CD8-positive, alpha-beta memory T cell (primary cell): ENCODE data around the gene COL1A1. TPM values are rescaled to one million over a fixed set of nuclear protein-coding genes. Genes with fewer than 3 reads are reported as not detected.

Experiments
- CTCF ChIA-PET: fragments of 350-600 bp; sonication (Branson Sonifier 250); formaldehyde crosslinking; loops from one replicate; lab custom pipeline; 2021; ENCODE audit warnings: antibody characterized with exemption; lab: Charles Lee
- POLR2A ChIA-PET: fragments of 350-600 bp; sonication (Branson Sonifier 250); formaldehyde crosslinking; loops from one replicate; lab custom pipeline; 2021; ENCODE audit warnings: antibody characterized with exemption; lab: Charles Lee
- DNase-seq, 5 donors: peaks; one replicate each; pipeline versions ENCODE4 v3.0.0 to v3.0.0-alpha.2; 2020 to 2022; ENCODE audit warnings: mixed read lengths in 1 of 5
- H3K27ac ChIP-seq: one replicate; pipeline ENCODE4 v1.7.0; 2013; ENCODE audit warnings: low read depth, mild to moderate bottlenecking, low read length, moderate library complexity
- H3K27me3 ChIP-seq: 2 replicates; pipeline ENCODE4 v1.7.0; 2013; ENCODE audit warnings: low read length, mild to moderate bottlenecking; ENCODE audit not compliant: insufficient read depth, poor library complexity, severe bottlenecking
- H3K36me3 ChIP-seq: 2 replicates; pipeline ENCODE4 v1.7.0; 2013; ENCODE audit warnings: mild to moderate bottlenecking, low read length, moderate library complexity; ENCODE audit not compliant: insufficient read depth
- H3K4me1 ChIP-seq: 2 replicates; pipeline ENCODE4 v1.7.0; 2013; ENCODE audit warnings: mild to moderate bottlenecking, low read length, moderate library complexity; ENCODE audit not compliant: insufficient read depth
- H3K4me3 ChIP-seq: 2 replicates; pipeline ENCODE4 v1.7.0; 2013; ENCODE audit warnings: mild to moderate bottlenecking, low read length
- H3K9me3 ChIP-seq: 2 replicates; pipeline ENCODE4 v1.7.0; 2013; ENCODE audit warnings: mild to moderate bottlenecking, low read length
- H3K27ac Mint-ChIP-seq, 8 donors: one replicate each; pipeline ENCODE4 v1.8.0; 2020 to 2021; ENCODE audit warnings: mixed read lengths in 8 of 8, mild to moderate bottlenecking in 6 of 8, inconsistent platforms in 3 of 8, moderate library complexity in 3 of 8
- H3K27me3 Mint-ChIP-seq, 2 donors: one replicate each; pipeline ENCODE4 v1.8.0; 2020 to 2021; ENCODE audit warnings: mixed read lengths in 2 of 2, mild to moderate bottlenecking in 1 of 2, moderate library complexity in 1 of 2
- H3K36me3 Mint-ChIP-seq, 3 donors: one replicate each; pipeline ENCODE4 v1.8.0; 2020 to 2021; ENCODE audit warnings: mixed read lengths in 3 of 3, inconsistent platforms in 1 of 3, mild to moderate bottlenecking in 1 of 3
- H3K4me1 Mint-ChIP-seq, 3 donors: one replicate each; pipeline ENCODE4 v1.8.0; 2020 to 2021; ENCODE audit warnings: mixed read lengths in 3 of 3, inconsistent platforms in 1 of 3, mild to moderate bottlenecking in 1 of 3
- H3K4me3 Mint-ChIP-seq, 7 donors: one replicate each; pipeline ENCODE4 v1.8.0; 2020 to 2021; ENCODE audit warnings: mixed read lengths in 7 of 7, mild to moderate bottlenecking in 6 of 7, moderate library complexity in 4 of 7, inconsistent platforms in 2 of 7
- H3K9me3 Mint-ChIP-seq, 5 donors: one replicate each; pipeline ENCODE4 v1.8.0; 2020 to 2022; ENCODE audit warnings: mixed read lengths in 5 of 5, mild to moderate bottlenecking in 3 of 5, moderate library complexity in 2 of 5, inconsistent platforms in 1 of 5
- polyA plus RNA-seq: library from polyadenylated mRNA; unstranded; fragments of 300-500 nt; fragmentation: Illumina TruSeq; gene quantifications from one replicate; pipeline ENCODE4 v1.2.3, GENCODE V29; 2021
- total RNA-seq, 2 experiments: library from RNA; stranded (reverse); gene quantifications; one replicate each; pipeline ENCODE4 v1.2.3, GENCODE V29; 2021

COL1A1 gene
- total and polyA plus RNA-seq, 3 experiments from 2014 or later, result 0.39 to 0.42 TPM; not detected in 1

DNA sequence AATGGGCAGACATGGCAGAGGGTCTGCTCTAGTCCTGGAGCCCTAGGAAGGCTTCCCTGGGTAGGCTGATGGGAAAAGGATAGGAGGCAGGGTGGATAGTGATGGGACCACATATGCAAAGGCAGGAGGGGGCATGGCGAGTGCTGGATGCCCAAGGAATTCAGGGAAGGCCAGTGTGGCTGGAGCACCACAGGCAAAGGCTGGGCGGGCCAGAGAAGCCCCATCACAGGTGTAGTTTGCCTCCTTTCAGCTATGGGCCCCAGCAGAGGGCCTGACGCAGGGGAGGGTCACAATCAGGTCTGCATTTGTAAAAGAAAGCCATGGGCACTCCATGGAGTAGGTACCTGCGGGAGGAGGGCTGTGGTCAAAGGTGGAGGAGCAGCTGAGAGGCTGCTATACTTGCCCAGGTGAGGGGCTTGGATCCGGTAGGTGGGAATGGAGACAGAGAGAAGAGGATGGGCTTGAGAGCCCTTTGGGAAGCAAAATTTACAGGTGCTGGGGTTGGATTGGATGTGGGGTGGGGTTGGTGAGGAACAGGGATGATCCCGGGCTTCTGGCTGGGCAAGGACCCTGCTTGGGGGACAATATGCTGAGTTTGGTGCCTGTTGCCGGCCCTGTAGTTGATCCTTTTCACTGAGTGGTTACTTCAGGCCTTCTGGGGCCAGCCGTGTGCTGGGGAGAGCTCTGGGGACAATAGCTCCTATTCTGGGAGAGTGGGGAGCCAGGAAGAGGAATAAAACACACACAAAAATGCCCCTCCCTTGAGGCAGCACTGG lies 6.5 kb upstream of the COL1A1 start:
- H3K27me3 ChIP-seq, result peaks cover 5% of the 10 kb centered on the region
- no peak for DNase-seq
- no peak overlapping the region for H3K4me3 ChIP-seq
- H3K36me3 ChIP-seq, result no peaks in the 10 kb centered on the region
- peaks cover under 1% of the 10 kb centered on the region for H3K4me1 ChIP-seq
- ChIA-PET POLR2A (no interaction called here), CTCF (no interaction called here)
- H3K9me3 ChIP-seq, result no peaks in the 10 kb centered on the region
- H3K4me3 Mint-ChIP-seq, result no peak overlapping the region
- H3K27ac ChIP-seq, result no peak overlapping the region
- H3K4me1 Mint-ChIP-seq, result peaks cover 3 to 13% (median 11%) of the 10 kb centered on the region in 3 donors
- peaks cover 0 to 2% (median 0%) of the 10 kb centered on the region in 5 donors for H3K9me3 Mint-ChIP-seq
- peaks cover 41 to 85% of the 10 kb centered on the region in 2 donors for H3K27me3 Mint-ChIP-seq
- peak overlapping the region in 1 of 8 donors; percentile 69 for H3K27ac Mint-ChIP-seq
- H3K36me3 Mint-ChIP-seq, result peaks cover 0 to 1% (median 0%) of the 10 kb centered on the region in 3 donors

DNA sequence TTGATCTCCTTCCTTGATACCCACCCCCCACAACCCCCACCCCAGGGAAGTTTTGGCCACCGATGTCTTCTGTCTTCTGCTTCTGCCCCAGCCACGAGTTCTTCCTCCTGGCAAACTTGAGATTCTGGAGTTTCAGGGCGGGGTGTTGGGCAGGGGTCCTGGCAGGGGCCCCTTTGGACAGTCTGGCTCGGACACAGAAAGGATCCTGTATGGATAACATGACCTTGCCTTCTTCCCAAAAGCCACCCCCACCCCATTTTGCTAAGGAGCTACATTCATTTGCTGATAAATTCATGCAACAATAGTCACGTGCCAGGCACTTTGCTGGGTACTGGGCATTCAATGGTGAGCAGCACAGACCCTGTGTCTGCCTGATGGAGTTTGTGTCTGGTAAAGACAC lies 5.9 kb upstream of the COL1A1 start:
- Mint-ChIP-seq H3K4me1 (peaks cover 0 to 6% (median 5%) of the 10 kb centered on the region in 3 donors), H3K4me3 (no peak overlapping the region), H3K27me3 (peaks cover 48 to 88% of the 10 kb centered on the region in 2 donors), H3K27ac (peak overlapping the region in 1 of 8 donors; percentile 14), H3K9me3 (peaks cover 0 to 2% (median 0%) of the 10 kb centered on the region in 5 donors), H3K36me3 (peaks cover 0 to 1% (median 0%) of the 10 kb centered on the region in 3 donors)
- POLR2A ChIA-PET, result no interaction called here
- no peak overlapping the region for H3K4me3 ChIP-seq
- CTCF ChIA-PET, result no interaction called here
- H3K36me3 ChIP-seq, result no peaks in the 10 kb centered on the region
- H3K27me3 ChIP-seq, result peaks cover 12% of the 10 kb centered on the region
- H3K4me1 ChIP-seq, result no peaks in the 10 kb centered on the region
- no peaks in the 10 kb centered on the region for H3K9me3 ChIP-seq
- DNase-seq, result no peak
- no peak overlapping the region for H3K27ac ChIP-seq

DNA sequence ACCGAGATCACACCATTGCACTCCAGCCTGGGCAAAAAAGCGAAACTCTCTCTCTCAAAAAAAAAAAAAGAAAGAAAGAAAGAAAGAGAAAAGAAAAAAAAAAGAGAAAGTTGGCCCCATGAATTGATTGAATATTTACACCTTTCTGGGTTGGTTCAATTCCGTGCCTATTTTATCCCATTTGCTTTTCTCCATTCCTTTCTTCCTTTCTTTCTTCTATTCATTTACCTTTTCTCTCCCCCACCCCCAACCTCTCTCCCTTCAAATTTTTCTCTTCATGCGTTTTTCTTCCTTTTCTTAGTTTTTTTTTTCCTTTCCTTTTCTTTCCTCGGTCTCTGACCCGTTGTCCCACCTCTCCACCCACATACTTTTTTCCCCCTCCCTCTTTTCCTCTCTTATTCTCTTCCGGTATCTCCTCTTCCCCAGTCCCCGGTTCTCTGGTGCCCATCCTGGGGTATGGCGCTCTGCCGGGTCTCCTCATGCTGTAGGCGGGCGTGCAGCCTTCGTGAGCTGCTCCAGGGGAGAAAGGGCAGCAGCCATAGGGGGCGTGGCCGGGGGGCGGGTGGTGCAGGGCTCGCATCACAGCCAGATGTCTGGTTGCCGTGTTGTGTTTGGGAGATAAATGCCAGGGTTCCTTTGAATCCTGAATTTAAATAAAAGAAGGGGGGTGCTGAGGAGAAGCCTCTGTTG lies 5.3 kb upstream of the COL1A1 start:
- no peaks in the 10 kb centered on the region for H3K9me3 ChIP-seq
- peaks cover 0 to 1% (median 0%) of the 10 kb centered on the region in 3 donors for H3K36me3 Mint-ChIP-seq
- H3K27ac Mint-ChIP-seq, result peak overlapping the region in 1 of 8 donors; percentile 74
- no peaks in the 10 kb centered on the region for H3K4me1 ChIP-seq
- no peaks in the 10 kb centered on the region for H3K36me3 ChIP-seq
- POLR2A ChIA-PET, result no interaction called here
- H3K4me3 ChIP-seq, result no peak overlapping the region
- H3K27me3 Mint-ChIP-seq, result peaks cover 52 to 89% of the 10 kb centered on the region in 2 donors
- peaks cover 0 to 2% (median 0%) of the 10 kb centered on the region in 5 donors for H3K9me3 Mint-ChIP-seq
- H3K27me3 ChIP-seq, result peaks cover 11% of the 10 kb centered on the region
- DNase-seq, result no peak
- H3K27ac ChIP-seq, result no peak overlapping the region
- CTCF ChIA-PET, result no interaction called here
- H3K4me3 Mint-ChIP-seq, result no peak overlapping the region
- H3K4me1 Mint-ChIP-seq, result peaks cover 0 to 5% (median 5%) of the 10 kb centered on the region in 3 donors

DNA sequence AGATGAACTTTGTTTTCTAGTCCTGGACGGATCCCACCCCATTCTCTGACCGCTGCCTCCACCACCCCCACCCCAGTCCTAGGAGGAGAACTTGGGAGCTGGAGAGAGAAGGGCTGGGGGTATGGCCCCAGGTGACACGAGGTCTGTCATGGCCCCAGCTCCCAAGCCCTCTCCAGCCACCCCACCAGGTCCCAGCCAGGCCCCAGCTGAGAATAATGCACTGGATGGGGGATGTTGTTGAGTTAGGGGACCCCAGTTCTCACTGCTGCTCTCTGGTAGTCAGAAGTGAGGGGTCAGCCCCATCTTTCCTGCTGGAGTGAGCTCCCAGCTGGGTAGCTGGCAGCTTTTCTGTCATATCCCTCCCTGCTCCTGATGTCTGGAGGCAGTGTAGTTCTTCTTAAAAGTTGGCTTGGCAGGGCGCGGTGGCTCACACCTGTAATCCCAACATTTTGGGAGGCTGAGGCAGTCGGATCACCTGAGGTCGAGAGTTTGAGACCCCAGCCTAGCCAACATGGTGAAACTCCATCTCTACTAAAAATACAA lies 4.6 kb upstream of the COL1A1 start:
- POLR2A ChIA-PET, result no interaction called here

DNA sequence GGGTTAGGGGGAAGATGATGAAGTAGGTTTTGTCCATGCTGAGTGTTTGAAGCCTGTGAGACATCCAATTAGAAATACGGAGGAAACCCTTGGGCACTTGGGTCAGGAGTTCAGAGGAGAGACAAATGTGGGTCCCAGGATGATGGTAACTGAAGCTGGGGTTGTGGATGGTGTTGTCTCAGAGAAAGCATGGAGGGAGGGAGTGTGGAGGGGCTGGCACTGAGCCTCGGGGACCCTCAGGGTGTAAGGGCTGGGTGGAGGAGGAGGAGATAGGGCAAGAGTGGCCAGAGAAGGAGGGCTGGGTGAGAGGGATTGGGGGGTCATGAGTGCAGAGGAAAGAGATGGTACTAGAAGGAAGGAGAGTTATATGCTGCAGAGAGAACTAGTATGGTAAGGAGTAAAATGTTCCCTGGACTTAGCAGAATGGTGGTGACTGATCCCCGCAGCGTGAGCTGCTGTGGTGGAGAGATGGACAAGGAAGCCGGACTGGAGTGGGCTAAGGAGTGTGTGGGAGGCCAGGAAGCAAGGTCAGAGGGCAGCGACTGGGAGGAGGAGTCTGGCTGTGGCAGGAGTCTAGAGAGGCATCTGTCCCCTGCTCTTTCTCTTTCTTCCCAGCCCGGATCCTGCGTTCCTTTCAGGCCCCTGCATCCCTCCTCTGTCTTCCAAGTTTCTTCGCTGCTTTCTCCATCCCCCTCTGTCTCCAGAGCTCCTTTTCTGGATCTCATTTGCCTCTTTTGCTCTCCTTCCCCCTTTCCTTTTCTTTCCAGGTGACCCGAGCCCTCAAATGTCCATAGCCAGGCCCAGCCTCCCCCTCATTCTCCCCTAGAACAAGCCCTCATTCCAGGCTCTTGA lies 3.9 kb upstream of the COL1A1 start:
- no peak for DNase-seq
- H3K4me3 ChIP-seq, result no peak overlapping the region
- peaks cover 10% of the 10 kb centered on the region for H3K4me1 ChIP-seq
- peaks cover 0 to 2% (median 0%) of the 10 kb centered on the region in 5 donors for H3K9me3 Mint-ChIP-seq
- no peaks in the 10 kb centered on the region for H3K36me3 ChIP-seq
- no peaks in the 10 kb centered on the region for H3K9me3 ChIP-seq
- no peak overlapping the region for H3K4me3 Mint-ChIP-seq
- H3K27me3 ChIP-seq, result peaks cover 21% of the 10 kb centered on the region
- POLR2A ChIA-PET, result no interaction called here
- H3K4me1 Mint-ChIP-seq, result peaks cover 9 to 16% (median 15%) of the 10 kb centered on the region in 3 donors
- peak overlapping the region in 1 of 8 donors; percentile 12 for H3K27ac Mint-ChIP-seq
- CTCF ChIA-PET, result interaction anchor here (1.1 to 1.4 kb wide), 2 partner anchors 67 to 91 kb away, joined by 3 to 4 read pairs; no protein-coding TSS in a partner anchor
- H3K27me3 Mint-ChIP-seq, result peaks cover 61 to 91% of the 10 kb centered on the region in 2 donors
- peaks cover 0 to 1% (median 0%) of the 10 kb centered on the region in 3 donors for H3K36me3 Mint-ChIP-seq
- no peak overlapping the region for H3K27ac ChIP-seq

More for the DNA sequence above, 4.6 kb upstream of the COL1A1 start:
- peaks cover 4 to 9% (median 9%) of the 10 kb centered on the region in 3 donors for H3K4me1 Mint-ChIP-seq
- no peaks in the 10 kb centered on the region for H3K9me3 ChIP-seq
- peaks cover 17% of the 10 kb centered on the region for H3K27me3 ChIP-seq
- no peak overlapping the region for H3K27ac ChIP-seq
- H3K4me3 ChIP-seq, result no peak overlapping the region
- no peaks in the 10 kb centered on the region for H3K36me3 ChIP-seq
- peaks cover 55 to 87% of the 10 kb centered on the region in 2 donors for H3K27me3 Mint-ChIP-seq
- DNase-seq, result no peak
- CTCF ChIA-PET, result no interaction called here
- no peak overlapping the region for H3K4me3 Mint-ChIP-seq
- peaks cover 3% of the 10 kb centered on the region for H3K4me1 ChIP-seq
- peak overlapping the region in 1 of 8 donors; percentile 74 for H3K27ac Mint-ChIP-seq
- peaks cover 0 to 1% (median 0%) of the 10 kb centered on the region in 3 donors for H3K36me3 Mint-ChIP-seq
- peaks cover 0 to 2% (median 0%) of the 10 kb centered on the region in 5 donors for H3K9me3 Mint-ChIP-seq

DNA sequence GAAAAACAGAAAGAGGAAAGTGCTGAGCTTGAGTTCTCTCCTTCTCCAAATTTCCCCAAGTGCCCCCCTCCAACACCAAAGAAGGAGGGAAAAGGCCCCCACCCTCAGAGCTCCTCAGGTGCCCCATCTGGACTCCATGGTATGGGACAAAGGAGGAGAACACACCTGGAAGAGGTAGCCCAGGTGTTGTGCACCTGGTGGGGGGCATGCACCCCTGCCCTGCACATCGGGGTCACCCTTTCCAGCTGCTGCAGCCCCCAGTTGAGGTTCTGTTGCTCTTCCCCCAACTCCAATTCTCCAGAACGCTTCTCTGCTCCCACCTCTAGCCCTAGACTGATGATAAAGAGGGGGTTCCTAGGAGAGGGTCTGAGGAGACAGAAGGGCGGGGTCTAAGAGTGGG lies 3.0 kb upstream of the COL1A1 start:
- H3K27ac Mint-ChIP-seq, result no peak overlapping the region
- H3K4me1 Mint-ChIP-seq, result peaks cover 13 to 24% (median 21%) of the 10 kb centered on the region in 3 donors
- Histone ChIP-seq H3K27ac (no peak overlapping the region), H3K27me3 (peaks cover 25% of the 10 kb centered on the region), H3K36me3 (no peaks in the 10 kb centered on the region), H3K9me3 (no peaks in the 10 kb centered on the region), H3K4me3 (no peak overlapping the region), H3K4me1 (peaks cover 17% of the 10 kb centered on the region)
- H3K36me3 Mint-ChIP-seq, result peaks cover 0 to 1% (median 0%) of the 10 kb centered on the region in 3 donors
- POLR2A ChIA-PET, result no interaction called here
- peaks cover 58 to 84% of the 10 kb centered on the region in 2 donors for H3K27me3 Mint-ChIP-seq
- H3K4me3 Mint-ChIP-seq, result no peak overlapping the region
- DNase-seq, result no peak
- peaks cover 0 to 2% (median 0%) of the 10 kb centered on the region in 5 donors for H3K9me3 Mint-ChIP-seq
- CTCF ChIA-PET, result interaction anchor here (0.8 to 1.4 kb wide), 4 partner anchors 12 to 92 kb away, joined by 3 to 5 read pairs (median 4); no protein-coding TSS in a partner anchor

DNA sequence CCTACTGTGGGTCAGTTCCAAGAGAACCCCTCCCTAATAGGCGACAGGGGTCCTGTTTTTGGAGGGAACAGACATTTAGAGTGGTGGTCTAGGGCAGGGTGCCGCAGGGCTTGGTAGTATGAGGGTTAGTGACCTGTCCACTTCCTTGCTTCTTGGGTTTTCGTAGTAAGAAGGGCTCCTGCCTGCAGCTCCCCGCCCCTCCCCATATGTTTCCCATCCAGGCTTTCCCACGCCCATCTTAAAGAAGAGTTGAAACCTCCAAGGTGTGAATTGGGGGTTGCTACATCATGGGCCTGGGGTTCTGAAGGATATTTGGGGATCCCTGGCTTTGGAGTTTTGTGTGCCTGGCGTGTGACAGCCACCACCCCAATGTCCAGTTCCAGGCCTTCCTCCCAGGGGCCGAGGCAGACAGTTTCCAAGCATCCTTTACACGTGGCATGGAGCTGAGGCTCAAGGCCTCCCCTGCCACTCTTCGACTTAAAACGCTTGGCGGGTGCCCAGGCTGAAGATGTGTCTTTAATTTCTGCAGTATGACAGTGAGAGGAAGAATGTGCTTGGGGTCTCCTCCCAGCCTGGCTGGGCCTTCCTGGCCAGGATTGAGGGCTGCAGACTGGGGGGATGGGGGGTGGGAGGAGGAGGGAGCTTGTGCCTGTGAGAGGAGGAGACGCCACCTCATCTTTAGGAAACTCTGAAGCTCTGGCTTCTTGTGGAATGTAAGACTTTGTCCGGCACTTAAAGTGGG lies 2.3 kb upstream of the COL1A1 start:
- peaks cover 17% of the 10 kb centered on the region for H3K4me1 ChIP-seq
- no peaks in the 10 kb centered on the region for H3K9me3 ChIP-seq
- Mint-ChIP-seq H3K4me1 (peaks cover 13 to 27% (median 21%) of the 10 kb centered on the region in 3 donors), H3K27me3 (peaks cover 55 to 79% of the 10 kb centered on the region in 2 donors), H3K9me3 (peaks cover 0 to 2% (median 0%) of the 10 kb centered on the region in 5 donors), H3K27ac (no peak overlapping the region), H3K36me3 (no peaks in the 10 kb centered on the region), H3K4me3 (no peak overlapping the region)
- no peak for DNase-seq
- CTCF ChIA-PET, result interaction anchor here (0.8 to 4.2 kb wide), 4 partner anchors 13 to 93 kb away, joined by 3 to 82 read pairs (median 4); no protein-coding TSS in a partner anchor
- peaks cover 25% of the 10 kb centered on the region for H3K27me3 ChIP-seq
- no peak overlapping the region for H3K27ac ChIP-seq
- H3K4me3 ChIP-seq, result no peak overlapping the region
- POLR2A ChIA-PET, result no interaction called here
- no peaks in the 10 kb centered on the region for H3K36me3 ChIP-seq
